GOT3 (cell line): ENCODE results near the gene NRARP.

ENCODE experiments used
- DNase-seq: peaks from one replicate; lab custom pipeline; 2025; ENCODE audit warnings: mixed read lengths; lab: John Stamatoyannopoulos, UW

NRARP gene

DNA sequence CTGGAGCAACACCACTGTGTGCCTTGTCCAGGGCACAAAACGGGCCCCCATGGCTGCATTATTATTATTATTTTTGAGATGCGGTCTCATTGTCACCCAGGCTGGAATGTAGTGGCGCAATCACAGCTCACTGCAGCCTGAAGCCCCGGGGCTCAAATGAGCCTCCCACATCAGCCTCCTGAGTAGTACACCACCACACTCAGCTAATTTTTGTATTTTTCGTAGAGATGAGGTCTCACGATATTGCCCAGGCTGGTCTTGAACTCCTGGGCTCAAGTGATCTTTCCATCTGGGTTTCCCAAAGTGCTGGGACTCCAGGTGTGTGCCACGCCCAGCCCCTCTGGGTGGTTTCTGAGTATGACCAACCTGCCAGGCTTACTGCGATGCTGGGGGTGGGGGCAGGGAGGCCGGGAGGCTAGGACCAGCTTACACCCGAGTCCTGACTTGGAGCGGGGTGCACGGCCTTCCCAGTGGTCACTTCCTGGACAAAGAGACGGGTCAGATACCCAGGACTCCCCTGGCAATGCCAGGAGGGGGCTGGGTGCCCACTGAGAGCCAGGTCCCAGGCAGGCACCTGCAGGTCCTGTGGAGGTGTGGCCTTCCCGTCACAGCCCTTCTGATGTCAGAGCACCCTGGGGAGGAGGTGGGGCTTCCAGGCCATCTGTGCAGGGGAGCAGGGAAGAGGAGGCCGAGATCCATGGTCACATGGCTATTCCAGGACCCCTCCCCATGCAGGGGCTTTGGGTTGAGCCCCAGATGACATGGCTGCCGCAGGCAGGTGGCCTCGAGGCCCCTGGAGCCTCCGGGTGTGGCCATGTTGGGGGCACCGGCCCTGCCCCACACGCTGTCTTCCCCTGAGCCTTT is 8.3 kb upstream of the NRARP start:
- no peak for DNase-seq

DNA sequence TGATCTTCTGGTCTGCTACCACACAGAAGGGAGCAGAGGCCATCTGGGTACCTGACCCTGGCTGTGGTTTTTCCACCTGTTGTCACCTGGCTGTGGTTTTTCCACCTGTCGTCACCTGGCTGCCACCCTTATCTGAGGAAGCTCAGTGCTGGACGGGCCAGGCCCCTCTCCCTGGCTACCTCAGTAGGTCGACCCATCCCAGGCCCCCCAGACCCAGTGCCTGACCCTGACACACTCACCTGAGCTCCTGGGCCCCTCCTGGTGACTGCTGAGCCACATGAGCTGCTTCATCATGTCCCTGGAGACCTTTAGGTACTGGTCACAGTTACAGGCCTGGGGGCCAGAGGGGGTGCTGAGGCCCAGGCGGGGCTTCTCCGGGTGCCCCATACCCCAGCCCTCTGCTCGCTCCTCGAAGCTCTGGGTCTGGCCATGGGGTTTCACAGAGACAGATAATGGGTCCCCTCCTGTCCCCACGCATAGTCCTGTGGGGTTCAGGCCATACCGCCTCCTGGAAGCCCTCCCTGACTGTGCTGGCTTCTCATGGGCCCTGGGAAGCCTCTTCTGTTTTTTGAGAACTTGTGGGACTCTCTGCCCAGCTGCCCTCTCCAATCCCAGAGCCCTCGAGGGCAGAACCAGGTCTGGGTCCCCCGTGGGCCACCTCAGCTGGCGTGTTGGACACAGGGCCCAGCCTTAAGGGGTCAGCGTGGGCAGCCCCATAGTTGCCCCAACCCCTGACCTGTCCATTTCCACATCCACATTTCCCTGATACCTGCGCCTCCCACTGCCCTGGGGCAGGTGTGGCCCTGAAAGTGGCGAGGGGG is 7.5 kb upstream of the NRARP start:
- no peak for DNase-seq

DNA sequence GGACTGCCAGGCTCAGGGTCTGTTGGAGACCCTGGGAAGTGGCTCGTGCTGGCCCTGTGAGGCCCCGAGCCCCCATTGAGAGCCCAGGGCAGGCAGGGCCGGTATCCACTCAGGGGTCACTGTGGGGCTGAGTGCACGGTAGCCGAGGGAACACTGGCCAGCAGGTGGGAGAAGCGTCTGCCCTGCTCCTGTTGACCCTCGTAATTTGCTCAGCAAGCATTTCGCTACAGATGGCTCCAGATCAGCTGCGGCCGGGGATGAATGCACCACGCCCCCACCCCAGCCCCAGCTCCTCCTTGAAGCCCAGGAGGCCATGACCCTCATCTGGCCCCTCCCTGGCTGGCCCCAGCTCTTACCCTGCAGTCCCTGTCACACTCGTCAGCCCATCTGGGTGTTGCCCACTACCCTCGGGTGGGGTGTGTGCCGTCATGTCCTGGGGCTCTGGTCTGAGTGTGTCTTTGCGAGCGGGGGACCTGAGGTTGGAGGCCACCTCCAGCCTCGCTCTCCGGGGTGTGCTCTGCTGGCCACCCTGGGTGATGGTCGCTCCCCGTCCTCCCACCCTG is 6.1 kb upstream of the NRARP start:
- DNase-seq: no peak

- DNase-seq: no peak
These were observed 5.4 kb upstream of the NRARP start for GRCh38 chr9:137307255-137308056.

DNA sequence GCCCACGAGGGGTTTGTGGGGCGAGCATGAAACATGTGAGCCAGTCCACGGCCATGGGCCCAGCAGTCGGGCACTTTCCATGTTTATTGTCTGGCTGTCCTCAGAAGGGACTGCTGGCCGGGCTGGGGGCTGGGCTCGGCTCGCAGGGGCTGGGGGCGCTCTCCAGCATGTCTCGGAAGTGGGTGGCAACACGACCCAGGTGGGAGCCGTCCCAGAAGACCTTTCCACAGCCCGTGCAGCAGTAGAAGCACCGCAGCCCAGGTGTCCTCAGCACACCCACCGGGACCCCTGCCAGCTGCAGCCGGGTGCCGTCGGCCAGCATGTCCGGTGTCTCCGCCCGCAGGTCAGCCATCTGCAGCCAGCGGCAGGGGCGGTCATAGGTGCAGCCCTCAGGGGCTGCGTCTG is 4.8 kb upstream of the NRARP start:
- DNase-seq: no peak

DNA sequence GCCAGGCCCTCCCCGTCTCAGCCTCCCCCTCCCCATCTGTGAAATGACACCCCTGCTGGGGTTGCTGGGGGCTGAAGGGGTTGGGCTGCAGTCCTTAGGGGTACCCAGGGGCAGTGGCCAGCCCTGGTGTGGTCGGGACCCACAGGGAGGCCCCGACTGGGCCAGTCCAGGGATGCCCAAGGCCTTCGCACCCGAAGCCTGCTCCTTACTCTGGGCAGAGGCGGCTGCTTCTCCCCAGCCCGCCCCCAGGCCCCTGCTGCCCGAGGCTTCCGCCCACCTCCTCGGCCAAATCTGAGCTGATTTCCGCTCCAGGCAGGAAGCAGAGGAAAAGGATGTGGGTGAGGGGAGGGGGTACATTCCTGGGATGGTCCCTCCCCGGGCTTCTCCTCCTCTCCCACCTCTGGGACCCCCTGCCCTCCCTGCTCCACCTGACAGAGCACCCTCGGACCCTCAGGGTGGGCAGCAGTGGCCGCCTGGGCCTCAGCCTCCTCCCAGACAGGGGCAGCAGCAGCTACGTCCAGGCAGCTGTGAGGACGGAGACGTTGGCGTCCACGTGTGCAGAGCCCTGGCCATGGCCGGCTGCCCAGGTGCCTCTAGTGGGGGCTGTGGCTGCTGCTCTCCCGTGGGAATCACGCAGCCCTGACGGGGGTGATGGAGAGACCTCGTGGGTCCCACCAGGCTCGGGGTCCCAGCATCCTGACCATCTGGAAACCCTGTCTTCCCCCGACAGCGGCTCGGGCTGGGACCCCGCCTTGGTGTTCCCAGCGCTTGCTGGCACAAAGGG is 4.2 kb upstream of the NRARP start:
- no peak for DNase-seq

DNA sequence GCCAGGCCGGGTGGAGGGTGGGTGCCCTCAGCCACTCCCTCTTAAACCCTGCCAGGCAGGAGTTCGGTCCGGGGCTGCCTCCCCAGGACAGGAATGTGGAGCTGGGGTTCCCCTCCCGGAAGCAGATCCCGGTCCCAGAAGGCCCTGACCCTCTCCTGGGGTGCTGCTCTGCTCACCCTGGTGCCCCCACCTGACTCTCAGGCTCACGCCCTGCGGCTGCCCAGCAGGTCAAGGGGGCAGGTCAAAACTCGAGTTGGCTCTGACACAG is 3.7 kb upstream of the NRARP start:
- no peak for DNase-seq

- DNase-seq: no peak
These were observed 3.2 kb upstream of the NRARP start for GRCh38 chr9:137305060-137305797.

GRCh38 chr9:137304383-137305059 is 2.5 kb upstream of the NRARP start:
- DNase-seq: no peak

GRCh38 chr9:137303893-137304382 is 1.9 kb upstream of the NRARP start:
- no peak for DNase-seq

- DNase-seq: no peak
These were observed 1.3 kb upstream of the NRARP start for GRCh38 chr9:137303151-137303892.

DNA sequence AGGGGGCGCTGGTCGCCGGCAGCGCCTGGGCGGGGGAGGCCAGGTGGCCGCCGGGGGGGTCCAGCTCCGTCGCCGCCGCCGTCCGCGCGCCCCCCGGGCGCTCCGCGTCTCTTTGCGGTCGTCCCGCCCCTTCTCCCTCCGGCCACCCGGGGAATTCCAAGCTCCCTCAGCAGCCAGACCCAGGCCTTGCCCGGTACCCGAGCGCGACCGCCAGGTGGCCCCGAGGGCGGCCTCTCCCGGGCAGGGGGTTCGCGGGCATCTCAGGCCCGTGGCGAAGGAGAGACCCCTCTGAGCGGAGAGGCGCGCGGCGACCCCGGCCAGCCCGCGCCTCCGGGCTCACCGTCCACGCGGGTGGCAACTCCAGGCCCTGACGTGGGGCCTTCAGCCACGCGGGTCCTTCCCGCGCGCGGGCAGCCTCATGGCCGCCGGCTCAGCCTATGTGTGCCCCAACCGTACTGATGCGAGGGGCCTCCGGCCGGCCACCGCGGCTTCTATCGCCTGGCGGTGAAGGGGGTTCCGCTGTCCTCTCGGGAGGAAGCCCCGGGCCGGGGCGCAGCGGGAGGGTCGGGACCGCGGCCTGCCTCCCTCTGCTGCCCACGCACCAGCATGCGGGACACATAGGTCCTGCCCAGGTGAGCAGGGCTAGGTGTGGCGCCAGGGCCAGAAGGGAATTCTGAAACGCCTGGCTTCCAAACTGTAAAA is 529 bp upstream of the NRARP start:
- no peak for DNase-seq

- DNase-seq: no peak
These were observed 757 bp downstream of the NRARP start for GRCh38 chr9:137301081-137301947.

- DNase-seq: no peak
These were observed 1.4 kb downstream of the NRARP start for GRCh38 chr9:137300567-137301080.

- DNase-seq: no peak
These were observed 2.1 kb downstream of the NRARP start for GRCh38 chr9:137299938-137300337.

GRCh38 chr9:137299203-137299565 is 2.9 kb downstream of the NRARP start:
- no peak for DNase-seq

- DNase-seq: no peak
These were observed 3.5 kb downstream of the NRARP start for GRCh38 chr9:137298401-137299202.
